GM12878 (cell line): ENCODE results near the gene PIGL. TPM values are rescaled to one million over a fixed set of nuclear protein-coding genes. Genes with fewer than 3 reads are reported as not detected.

Experiments used
- ATAC-seq: fragments of 200-7000 bp; cut with Tn5 transposase; 3 replicates; pipeline ENCODE4 v1.9.1; 2020; ENCODE audit warnings: mild to moderate bottlenecking, moderate library complexity
- BruUV-seq: library from RNA; stranded (reverse); fragments of 400-500 nt; replicated peaks from 2 replicates; lab custom pipeline; 2021; lab: Mats Ljungman, UMichigan
- CTCF ChIA-PET: fragments of 300-600 bp; sonication (Branson Sonifier 250); formaldehyde crosslinking; extraction: SDS; loops from one replicate; lab custom pipeline; 2021; ENCODE audit warnings: inconsistent platforms; lab: Yijun Ruan, JAX
- POLR2A ChIA-PET: fragments of 350-600 bp; formaldehyde crosslinking; extraction: SDS; loops from one replicate; lab custom pipeline; 2021; ENCODE audit warnings: inconsistent platforms; lab: Charles Lee
- RAD21 ChIA-PET: fragments of 300-600 bp; sonication (Branson Sonifier 250); formaldehyde crosslinking; loops from one replicate; lab custom pipeline; 2023; ENCODE audit warnings: antibody characterized with exemption; ENCODE audit not compliant: unreplicated experiment; lab: Charles Lee
- SMC1A ChIA-PET: fragments of 300-600 bp; sonication (Branson Sonifier 250); formaldehyde crosslinking; loops from one replicate; lab custom pipeline; 2023; ENCODE audit not compliant: unreplicated experiment, uncharacterized antibody; lab: Charles Lee
- DNase-seq: peaks from one replicate; pipeline ENCODE4 v3.0.0-alpha.2; 2011; ENCODE audit warnings: low read depth, low spot score
- FAIRE-seq: peaks from 3 replicates; lab custom pipeline; 2011; peaks lifted over from hg19 to GRCh38; lab: Jason Lieb, UNC
- H2AFZ ChIP-seq: 2 replicates; pipeline ENCODE4 v1.6.0; 2011; ENCODE audit warnings: low read depth, low read length, control low read depth; ENCODE audit not compliant: control insufficient read depth
- H3K27ac ChIP-seq: 2 replicates; pipeline ENCODE4 v1.5.1; 2011; ENCODE audit warnings: control low read depth; ENCODE audit not compliant: control insufficient read depth, insufficient read depth
- H3K27me3 ChIP-seq, 2 experiments: replicated peaks in 1 of 2; 2 replicates each; pipeline versions ENCODE4 v1.6.0 to v1.6.1; 2011; ENCODE audit warnings: low read length in 1 of 2; ENCODE audit not compliant: control insufficient read depth in 2 of 2, insufficient read depth in 2 of 2
- H3K36me3 ChIP-seq, 2 experiments: 2 replicates each; pipeline ENCODE4 v1.5.1; 2011; ENCODE audit warnings: low read length in 1 of 2; ENCODE audit not compliant: control insufficient read depth in 2 of 2, insufficient read depth in 2 of 2
- H3K4me1 ChIP-seq: 2 replicates; pipeline ENCODE4 v1.6.1; 2011; ENCODE audit warnings: mild to moderate bottlenecking, low read length, moderate library complexity, mixed read lengths; ENCODE audit not compliant: control insufficient read depth, insufficient read depth
- H3K4me2 ChIP-seq: 2 replicates; pipeline ENCODE4 v1.6.0; 2011; ENCODE audit warnings: control low read depth; ENCODE audit not compliant: control insufficient read depth, insufficient read depth
- H3K4me3 ChIP-seq: fragments of 200-600 bp; sonication (generic); 2 replicates; pipeline ENCODE4 v1.5.1; 2016
- H3K79me2 ChIP-seq: 2 replicates; pipeline ENCODE4 v1.6.0; 2011; ENCODE audit warnings: low read length; ENCODE audit not compliant: control insufficient read depth, insufficient read depth
- H3K9ac ChIP-seq: 2 replicates; pipeline ENCODE4 v1.8.0; 2011; ENCODE audit warnings: low read length, control low read depth, mixed read lengths; ENCODE audit not compliant: control insufficient read depth, insufficient read depth
- H3K9me3 ChIP-seq: replicated peaks from 3 replicates; pipeline ENCODE4 v1.5.1; 2011; ENCODE audit warnings: mild to moderate bottlenecking, low read length; ENCODE audit not compliant: control insufficient read depth, insufficient read depth
- H4K20me1 ChIP-seq: 2 replicates; pipeline ENCODE4 v1.6.0; 2011; ENCODE audit not compliant: control insufficient read depth, insufficient read depth
- CUX1 ChIP-seq: IDR thresholded peaks from 2 replicates; pipeline ENCODE4 v1.6.1; 2012; ENCODE audit warnings: improper control_type of control experiment, low read depth, low read length; ENCODE audit not compliant: insufficient replicate concordance
- HSF1 ChIP-seq: fragments of 150-350 bp; IDR thresholded peaks from 2 replicates; pipeline ENCODE4 v1.6.1; 2014; ENCODE audit warnings: mild to moderate bottlenecking, low read depth, low read length
- NR2C1 ChIP-seq: fragments of 450-650 bp; IDR thresholded peaks from 2 replicates; pipeline ENCODE4 v1.6.1; 2017; ENCODE audit warnings: antibody characterized with exemption, mild to moderate bottlenecking, moderate library complexity
- PML ChIP-seq: IDR thresholded peaks from 2 replicates; pipeline ENCODE4 v1.6.1; 2012; ENCODE audit warnings: low read length, inconsistent platforms
- RAD51 ChIP-seq: fragments of 450-650 bp; IDR thresholded peaks from 2 replicates; pipeline ENCODE4 v1.6.1; 2016; ENCODE audit warnings: moderate library complexity, mild to moderate bottlenecking, inconsistent platforms
- SIX5 ChIP-seq: IDR thresholded peaks from 2 replicates; pipeline ENCODE4 v1.6.1; 2011; ENCODE audit warnings: mild to moderate bottlenecking, low read depth, low read length, moderate library complexity; ENCODE audit not compliant: severe bottlenecking
- TAF1 ChIP-seq: IDR thresholded peaks from 2 replicates; pipeline ENCODE4 v1.6.1; 2011; ENCODE audit warnings: mild to moderate bottlenecking, low read depth, low read length, borderline replicate concordance
- ZNF207 ChIP-seq: fragments of 450-650 bp; IDR thresholded peaks from 2 replicates; pipeline ENCODE4 v1.6.1; 2014; ENCODE audit warnings: antibody characterized with exemption, mild to moderate bottlenecking, borderline replicate concordance
- ZNF274 ChIP-seq: IDR thresholded peaks from one replicate; pipeline ENCODE4 v1.8.0; 2011; ENCODE audit not compliant: insufficient read length, insufficient read depth
- WGBS: methylation state at CpG from one replicate; pipeline ENCODE4 v1.1.6; 2016; ENCODE audit warnings: low lambda C conversion rate; ENCODE audit not compliant: insufficient replicate concordance, insufficient coverage; ENCODE audit errors: missing lambda C conversion rate; 5-methylcytosine and 5-hydroxymethylcytosine counted together
- in situ Hi-C: fragments of 300-500 bp; cut with MboI; formaldehyde crosslinking; loops from 9 replicates; pipeline ENCODE4 v1.14.3; 2018; ENCODE audit warnings: mixed read lengths
- intact Hi-C: fragments of 100-400 bp; cut with micrococcal nuclease; formaldehyde crosslinking; loops from one replicate; pipeline ENCODE4 v1.14.2; 2022; ENCODE audit not compliant: unreplicated experiment
- polyA plus RNA-seq, 11 experiments: library from polyadenylated mRNA; depleted of rRNA in 4 of 11; unstranded in 6 of 11; stranded (reverse) in 5 of 11; fragments of >200 nt; fragmentation: Nextera tagmentation in 4 of 11; fragmentation: Illumina TruSeq in 1 of 11; extraction: Ambion mirVana in 4 of 11; extraction: Trizol in 1 of 11; gene quantifications; 1 replicate in 1 of 11; 2 replicates in 10 of 11; pipeline versions ENCODE4 v1.2.1 to v1.2.3, GENCODE V29; 2011 to 2016; ENCODE audit warnings: inconsistent platforms in 2 of 11, missing spikeins in 2 of 11, low read depth in 1 of 11
- total RNA-seq, 4 experiments: library from RNA; depleted of rRNA in 3 of 4; stranded (reverse); fragments of >200 nt in 3 of 4; fragmentation: Illumina TruSeq in 1 of 4; extraction: Trizol in 1 of 4; gene quantifications; 2 replicates each; pipeline versions ENCODE4 v1.2.1 to v1.2.3, GENCODE V29; 2013 to 2021
- TF ChIP-seq, protein P1 (sequence below): fragments of 450-650 bp; IDR thresholded peaks from 2 replicates; pipeline ENCODE4 v1.6.1; 2017; ENCODE audit warnings: mild to moderate bottlenecking, moderate library complexity

Gene PIGL
- total and polyA plus RNA-seq, 10 of the 15 experiments (the other 5 are each of a cell fraction or from before 2014, with no cell fraction given), result 25.9 to 52.5 (median 30.2) TPM

DNA sequence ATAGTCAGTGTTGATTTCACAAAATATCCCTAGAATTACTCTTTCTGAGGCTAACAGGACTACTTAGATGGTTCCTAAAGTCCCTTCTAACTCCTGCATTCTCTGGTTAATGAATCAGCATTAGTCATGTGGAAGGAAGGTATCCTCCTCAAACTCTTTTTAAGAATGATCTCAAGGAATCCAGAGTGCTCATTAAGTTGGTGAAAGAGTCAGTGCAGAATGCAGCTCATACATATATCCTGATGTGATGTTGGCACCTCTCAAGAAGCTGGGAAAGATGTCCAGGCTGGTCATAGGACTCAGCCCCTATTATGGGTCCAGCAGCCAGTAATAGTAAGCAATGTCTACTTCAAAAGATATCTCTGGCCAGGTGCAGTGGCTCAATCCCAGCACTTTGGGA lies 65.5 kb downstream of the PIGL start (continued):
- TF ChIP-seq, protein P1, sequence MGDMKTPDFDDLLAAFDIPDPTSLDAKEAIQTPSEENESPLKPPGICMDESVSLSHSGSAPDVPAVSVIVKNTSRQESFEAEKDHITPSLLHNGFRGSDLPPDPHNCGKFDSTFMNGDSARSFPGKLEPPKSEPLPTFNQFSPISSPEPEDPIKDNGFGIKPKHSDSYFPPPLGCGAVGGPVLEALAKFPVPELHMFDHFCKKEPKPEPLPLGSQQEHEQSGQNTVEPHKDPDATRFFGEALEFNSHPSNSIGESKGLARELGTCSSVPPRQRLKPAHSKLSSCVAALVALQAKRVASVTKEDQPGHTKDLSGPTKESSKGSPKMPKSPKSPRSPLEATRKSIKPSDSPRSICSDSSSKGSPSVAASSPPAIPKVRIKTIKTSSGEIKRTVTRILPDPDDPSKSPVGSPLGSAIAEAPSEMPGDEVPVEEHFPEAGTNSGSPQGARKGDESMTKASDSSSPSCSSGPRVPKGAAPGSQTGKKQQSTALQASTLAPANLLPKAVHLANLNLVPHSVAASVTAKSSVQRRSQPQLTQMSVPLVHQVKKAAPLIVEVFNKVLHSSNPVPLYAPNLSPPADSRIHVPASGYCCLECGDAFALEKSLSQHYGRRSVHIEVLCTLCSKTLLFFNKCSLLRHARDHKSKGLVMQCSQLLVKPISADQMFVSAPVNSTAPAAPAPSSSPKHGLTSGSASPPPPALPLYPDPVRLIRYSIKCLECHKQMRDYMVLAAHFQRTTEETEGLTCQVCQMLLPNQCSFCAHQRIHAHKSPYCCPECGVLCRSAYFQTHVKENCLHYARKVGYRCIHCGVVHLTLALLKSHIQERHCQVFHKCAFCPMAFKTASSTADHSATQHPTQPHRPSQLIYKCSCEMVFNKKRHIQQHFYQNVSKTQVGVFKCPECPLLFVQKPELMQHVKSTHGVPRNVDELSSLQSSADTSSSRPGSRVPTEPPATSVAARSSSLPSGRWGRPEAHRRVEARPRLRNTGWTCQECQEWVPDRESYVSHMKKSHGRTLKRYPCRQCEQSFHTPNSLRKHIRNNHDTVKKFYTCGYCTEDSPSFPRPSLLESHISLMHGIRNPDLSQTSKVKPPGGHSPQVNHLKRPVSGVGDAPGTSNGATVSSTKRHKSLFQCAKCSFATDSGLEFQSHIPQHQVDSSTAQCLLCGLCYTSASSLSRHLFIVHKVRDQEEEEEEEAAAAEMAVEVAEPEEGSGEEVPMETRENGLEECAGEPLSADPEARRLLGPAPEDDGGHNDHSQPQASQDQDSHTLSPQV, result no peak
- TF ChIP-seq ZNF274, result no peak

- no peak overlapping the region for H3K4me2 ChIP-seq
- in situ Hi-C loops, result no loop called here
- TF ChIP-seq ZNF207, result no peak
- no peak for TF ChIP-seq NR2C1
- no peak for TF ChIP-seq TAF1
- TF ChIP-seq PML, result no peak
- no peak for TF ChIP-seq HSF1
- no peak for TF ChIP-seq RAD51
- TF ChIP-seq CUX1, result no peak
- no peak for TF ChIP-seq SIX5
These were observed 66.7 kb downstream of the PIGL start for GRCh38 chr17:16283705-16284104.

More at GRCh38 chr17:16283705-16284104, 66.7 kb downstream of the PIGL start:
- H3K27ac ChIP-seq, result no peak overlapping the region
- no peak overlapping the region for H2AFZ ChIP-seq
- DNase-seq, result no peak
- BruUV-seq, result no TSS peak
- no peak overlapping the region for H3K4me3 ChIP-seq
- FAIRE-seq, result no peak
- H3K9me3 ChIP-seq, result no peaks in the 10 kb centered on the region
- ChIA-PET RAD21 (interaction anchor here (1.3 kb wide), 1 partner anchor 11 kb away, joined by 3 read pairs; no protein-coding TSS in a partner anchor), CTCF (no interaction called here), SMC1A (interaction anchor here (0.6 to 2.2 kb wide), 4 partner anchors 10 to 80 kb away, joined by 3 to 9 read pairs (median 4); no protein-coding TSS in a partner anchor), POLR2A (interaction anchor here (0.6 to 1.4 kb wide), 4 partner anchors 16 to 66 kb away, joined by 3 to 7 read pairs (median 4); no protein-coding TSS in a partner anchor)
- H3K9ac ChIP-seq, result no peak overlapping the region
- H3K36me3 ChIP-seq, result no peaks in the 10 kb centered on the region
- no peak for ATAC-seq
- no peaks in the 10 kb centered on the region for H3K79me2 ChIP-seq
- intact Hi-C loops, result no loop called here
- peaks cover 31% of the 10 kb centered on the region for H3K4me1 ChIP-seq
- no peaks in the 10 kb centered on the region for H4K20me1 ChIP-seq
- no peaks in the 10 kb centered on the region for H3K27me3 ChIP-seq
- WGBS, result 96% methylated on average over 3 of the region's 9 CpGs
